SK-N-SH treated with all-trans-retinoic acid at 6 μM for 48 hours (cell line): ENCODE measurements around the gene BLOC1S1.

Experiments used
- ARNTL ChIP-seq: fragments of 450-650 bp; formaldehyde crosslinking; IDR thresholded peaks from 2 replicates; pipeline ENCODE4 v1.5.0; 2020; ENCODE audit warnings: low read depth, mild to moderate bottlenecking, moderate library complexity, borderline replicate concordance
- CREB5 ChIP-seq: fragments of 250-450 bp; sonication (Bioruptor Pico); IDR thresholded peaks from 2 replicates; pipeline ENCODE4 v1.5.1; 2020; ENCODE audit warnings: low read depth, mild to moderate bottlenecking, moderate library complexity
- CSRNP3 ChIP-seq: fragments of 250-450 bp; sonication (Bioruptor Pico); IDR thresholded peaks from 2 replicates; pipeline ENCODE4 v1.5.1; 2021; ENCODE audit warnings: mild to moderate bottlenecking, moderate library complexity
- ISL1 ChIP-seq: fragments of 250-450 bp; sonication (Bioruptor Pico); IDR thresholded peaks from 2 replicates; pipeline ENCODE4 v2.1.2; 2022; ENCODE audit warnings: mild to moderate bottlenecking, moderate library complexity
- PATZ1 ChIP-seq: fragments of 250-450 bp; sonication (Bioruptor Pico); IDR thresholded peaks from 2 replicates; pipeline ENCODE4 v1.8.0; 2020; ENCODE audit warnings: mild to moderate bottlenecking, moderate library complexity, borderline replicate concordance
- RARB ChIP-seq: fragments of 250-450 bp; sonication (Bioruptor Pico); IDR thresholded peaks from 2 replicates; pipeline ENCODE4 v1.8.0; 2021; ENCODE audit warnings: mild to moderate bottlenecking, moderate library complexity
- TSHZ2 ChIP-seq: fragments of 250-450 bp; sonication (Bioruptor Pico); IDR thresholded peaks from 2 replicates; pipeline ENCODE4 v1.5.0; 2020; ENCODE audit warnings: mild to moderate bottlenecking, moderate library complexity
- ZC3H10 ChIP-seq: fragments of 250-450 bp; sonication (Bioruptor Pico); IDR thresholded peaks from 2 replicates; pipeline ENCODE4 v1.5.1; 2021; ENCODE audit warnings: mild to moderate bottlenecking, moderate library complexity
- ZFP30 ChIP-seq: fragments of 450-650 bp; formaldehyde crosslinking; IDR thresholded peaks from 2 replicates; pipeline ENCODE4 v1.5.0; 2022; ENCODE audit warnings: mild to moderate bottlenecking, moderate library complexity

- TF ChIP-seq PATZ1 (CRISPR knock-in tag) = no peak
- TF ChIP-seq TSHZ2 (CRISPR knock-in tag) = no peak
- TF ChIP-seq CREB5 (CRISPR knock-in tag) = no peak
- TF ChIP-seq ZFP30 (CRISPR knock-in tag) = no peak
- no peak for TF ChIP-seq RARB (CRISPR knock-in tag)
- no peak for TF ChIP-seq CSRNP3 (CRISPR knock-in tag)
- TF ChIP-seq ZC3H10 (CRISPR knock-in tag) = no peak
- TF ChIP-seq ISL1 (CRISPR knock-in tag) = no peak
- TF ChIP-seq ARNTL (CRISPR knock-in tag) = no peak
Observed at GRCh38 chr12:55679691-55680090, 36.2 kb upstream of the BLOC1S1 start.
